ENCODE data around the gene STK11IP.

Gene STK11IP

GRCh38 chr2:219597552-219598307 is at the start of gene STK11IP:
Gene STK11IP, plus strand, starts transcription at chr2:219597857. Its CDS starts 263 bp downstream, at chr2:219598120.
- peak; percentile 33 for DNase-seq

DNA sequence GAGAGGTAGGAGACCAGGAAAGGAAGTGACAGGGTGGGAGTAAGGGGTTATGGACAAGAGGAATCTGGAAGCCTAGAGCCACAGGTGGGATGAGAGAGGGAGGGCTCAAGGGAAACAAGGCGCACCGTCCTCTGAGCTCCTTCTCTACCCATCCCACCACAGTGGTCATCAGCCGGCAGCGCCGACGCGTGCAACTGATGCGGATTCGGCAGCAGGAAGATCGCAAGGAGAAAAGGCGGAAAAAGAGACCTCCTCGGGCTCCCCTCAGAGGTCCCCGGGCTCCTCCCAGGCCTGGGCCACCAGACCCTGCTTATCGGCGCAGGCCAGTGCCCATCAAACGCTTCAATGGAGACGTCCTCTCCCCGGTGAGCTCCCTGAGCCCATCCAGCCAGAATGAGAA is 48.7 kb upstream of the STK11IP start:
- DNase-seq = no peak

DNA sequence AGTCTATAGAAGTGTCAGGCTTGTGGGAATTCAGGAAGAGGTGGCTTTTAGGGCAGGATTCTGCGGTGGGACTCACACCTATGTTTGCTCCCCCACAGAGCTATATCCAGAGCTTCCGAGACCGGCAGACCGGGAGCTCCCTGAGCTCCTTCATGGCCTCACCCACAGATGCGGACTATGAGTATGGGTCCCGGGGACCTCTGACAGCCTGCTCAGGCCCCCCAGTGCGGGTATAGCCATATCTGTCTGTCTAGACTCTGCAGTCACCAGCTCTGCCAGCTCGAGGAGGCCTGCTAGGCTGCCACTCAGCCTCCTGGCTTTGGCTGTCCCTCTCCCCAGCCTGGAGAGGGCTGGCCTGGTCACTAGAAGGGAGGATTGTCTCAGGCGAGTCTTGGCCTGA is 48.0 kb upstream of the STK11IP start:
- no peak for DNase-seq

DNA sequence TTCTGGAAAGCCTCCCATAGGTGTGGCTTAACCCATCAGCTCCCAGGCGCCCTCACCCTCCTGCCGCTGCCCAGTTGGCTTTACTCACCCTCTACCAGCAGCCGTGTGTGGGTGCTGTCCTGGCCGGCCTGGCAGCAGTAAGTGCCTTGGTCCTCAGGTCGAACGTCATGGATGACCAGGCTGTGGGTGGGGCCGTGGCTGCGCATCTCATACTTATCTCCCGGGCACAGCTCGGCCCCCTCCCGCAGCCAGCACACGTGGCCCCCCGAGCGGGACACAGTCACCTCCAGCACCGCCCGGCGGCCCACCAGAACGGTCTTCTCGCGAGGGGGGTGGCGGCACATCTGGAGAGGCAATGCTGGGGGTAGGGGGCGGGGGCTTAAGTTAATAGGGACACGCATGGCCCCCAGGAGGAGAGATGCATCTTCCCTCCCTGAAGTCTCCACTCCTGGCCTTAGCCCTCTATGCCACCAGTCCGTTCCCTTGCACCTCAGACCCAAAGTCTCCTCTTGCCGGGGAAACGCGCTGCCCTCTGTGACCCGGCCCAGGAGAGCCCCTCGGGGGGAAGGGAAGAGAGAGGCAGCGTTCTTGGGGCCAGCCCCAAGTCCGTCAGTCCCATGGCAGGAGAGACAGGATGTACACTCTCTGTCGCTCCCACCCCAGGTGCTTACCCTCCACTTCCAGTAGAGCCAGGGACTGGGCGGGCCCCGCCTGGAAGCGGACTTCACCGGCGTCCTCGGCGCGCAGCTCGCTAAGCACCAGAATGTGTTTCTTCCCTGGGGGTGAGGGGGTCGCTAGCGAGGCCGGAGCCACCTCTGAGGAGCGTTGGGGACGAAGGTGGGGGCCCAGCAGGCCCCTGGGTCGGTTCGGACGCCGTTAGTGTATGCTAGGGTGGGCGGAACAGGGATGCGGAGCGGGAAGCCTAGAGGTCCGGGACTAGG is 45.9 kb upstream of the STK11IP start:
- no peak for DNase-seq

DNA sequence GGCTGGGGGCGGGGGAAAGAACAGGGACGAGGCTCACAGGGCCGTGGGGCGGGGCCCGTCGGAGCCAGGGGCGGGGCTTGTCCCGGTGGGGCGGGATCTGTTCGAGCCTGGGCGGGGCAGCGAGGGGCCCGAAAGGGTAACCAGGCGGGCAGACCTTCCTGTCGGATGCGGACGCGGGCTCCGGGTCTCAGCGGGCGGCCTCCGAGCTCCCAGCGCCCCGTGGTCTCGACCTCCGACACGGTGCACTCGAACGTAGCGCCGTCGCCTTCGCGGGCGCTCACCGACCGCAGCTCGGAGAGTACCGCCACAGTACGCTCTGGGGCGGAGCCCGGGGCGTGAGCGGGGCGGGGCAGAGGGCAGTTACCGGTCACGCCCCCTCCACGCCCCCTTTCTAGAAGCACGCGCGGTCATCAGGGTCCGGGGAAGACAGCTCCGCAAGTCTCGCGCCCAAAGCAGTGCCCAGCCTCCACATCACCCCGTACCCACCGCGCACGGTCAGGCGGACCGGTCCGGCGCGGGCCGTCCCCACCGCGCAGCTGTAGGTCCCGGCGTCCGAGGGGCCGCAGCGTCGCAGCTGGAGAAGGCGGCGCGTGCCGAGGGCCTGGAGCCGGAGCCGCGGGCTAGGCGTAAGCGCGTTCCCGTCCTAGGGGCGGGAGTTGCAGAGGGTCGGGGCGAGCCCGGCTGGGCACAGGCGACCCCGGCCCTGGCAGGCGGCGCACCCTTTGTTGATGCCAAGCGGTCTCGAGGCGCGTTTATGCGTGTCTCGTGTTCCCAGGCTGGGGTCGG is 45.1 kb upstream of the STK11IP start:
- no peak for DNase-seq

GRCh38 chr2:219553168-219553417 is 44.6 kb upstream of the STK11IP start:
- no peak for DNase-seq

GRCh38 chr2:219553463-219553963 is 44.1 kb upstream of the STK11IP start:
- no peak for DNase-seq

DNA sequence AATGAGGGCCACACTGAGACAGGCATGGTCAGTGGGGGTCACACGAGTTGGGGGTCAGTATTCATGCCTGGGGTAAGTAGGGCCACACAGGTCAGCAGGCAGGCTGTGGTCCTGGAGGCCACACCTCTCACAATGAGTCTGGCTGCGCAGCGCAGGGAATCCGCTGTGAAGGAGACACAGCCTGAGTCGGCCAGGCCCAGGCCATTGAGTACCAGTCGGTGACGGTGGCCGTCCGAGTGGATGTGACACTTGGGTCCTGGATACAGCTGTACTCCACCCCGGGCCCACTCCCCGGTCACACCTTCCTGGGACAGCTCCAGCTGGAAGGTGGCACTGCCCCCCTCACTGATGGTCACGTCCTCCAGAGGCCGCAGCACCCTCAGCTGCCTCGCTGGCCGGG is 43.3 kb upstream of the STK11IP start:
- no peak for DNase-seq

GRCh38 chr2:219555956-219556355 is 41.7 kb upstream of the STK11IP start:
- no peak for DNase-seq

- DNase-seq = no peak
Measured at GRCh38 chr2:219556413-219556812, 41.2 kb upstream of the STK11IP start.

- no peak for DNase-seq
Measured at GRCh38 chr2:219557320-219557719, 40.3 kb upstream of the STK11IP start.

- no peak for DNase-seq
Measured at GRCh38 chr2:219557791-219558785, 39.6 kb upstream of the STK11IP start.

DNA sequence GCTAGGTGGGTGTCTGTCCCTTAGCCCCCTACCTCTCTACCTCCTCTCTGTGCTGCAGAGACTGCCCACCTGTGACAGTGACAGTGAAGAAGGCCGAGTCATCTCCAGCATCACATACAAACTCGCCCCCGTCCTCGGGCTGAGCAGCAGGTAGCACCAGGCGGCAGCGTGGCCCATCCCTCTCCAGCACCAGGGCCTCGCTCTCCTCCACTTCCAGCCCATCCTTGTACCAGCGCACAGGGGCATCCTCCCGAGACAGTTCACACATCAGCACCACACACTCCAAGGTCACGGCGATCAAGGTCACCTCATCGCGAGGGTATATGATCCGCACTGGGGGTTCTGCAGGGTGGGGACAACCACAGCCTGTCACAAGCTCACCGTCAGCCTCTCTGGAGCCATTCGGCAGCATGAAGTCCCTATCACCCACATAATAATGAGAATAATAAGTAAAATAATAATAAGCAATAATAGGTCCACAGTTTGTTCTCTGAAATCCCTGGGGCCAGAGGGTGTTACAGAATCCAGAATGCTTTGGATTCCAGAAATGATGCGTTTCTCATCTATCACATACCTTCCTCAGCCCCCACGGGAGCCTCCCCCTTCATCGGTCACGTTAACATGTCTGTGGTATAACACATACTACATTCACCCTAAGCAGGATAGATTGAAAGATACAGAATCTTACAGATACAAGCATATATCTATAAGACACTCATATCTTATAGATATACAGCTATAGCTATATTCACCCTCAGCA is 38.3 kb upstream of the STK11IP start:
- DNase-seq = no peak

GRCh38 chr2:219560037-219560892 is 37.4 kb upstream of the STK11IP start:
- DNase-seq = no peak

GRCh38 chr2:219560893-219561178 is 36.8 kb upstream of the STK11IP start:
- no peak for DNase-seq

- no peak for DNase-seq
Measured at GRCh38 chr2:219561179-219562048, 36.2 kb upstream of the STK11IP start.

DNA sequence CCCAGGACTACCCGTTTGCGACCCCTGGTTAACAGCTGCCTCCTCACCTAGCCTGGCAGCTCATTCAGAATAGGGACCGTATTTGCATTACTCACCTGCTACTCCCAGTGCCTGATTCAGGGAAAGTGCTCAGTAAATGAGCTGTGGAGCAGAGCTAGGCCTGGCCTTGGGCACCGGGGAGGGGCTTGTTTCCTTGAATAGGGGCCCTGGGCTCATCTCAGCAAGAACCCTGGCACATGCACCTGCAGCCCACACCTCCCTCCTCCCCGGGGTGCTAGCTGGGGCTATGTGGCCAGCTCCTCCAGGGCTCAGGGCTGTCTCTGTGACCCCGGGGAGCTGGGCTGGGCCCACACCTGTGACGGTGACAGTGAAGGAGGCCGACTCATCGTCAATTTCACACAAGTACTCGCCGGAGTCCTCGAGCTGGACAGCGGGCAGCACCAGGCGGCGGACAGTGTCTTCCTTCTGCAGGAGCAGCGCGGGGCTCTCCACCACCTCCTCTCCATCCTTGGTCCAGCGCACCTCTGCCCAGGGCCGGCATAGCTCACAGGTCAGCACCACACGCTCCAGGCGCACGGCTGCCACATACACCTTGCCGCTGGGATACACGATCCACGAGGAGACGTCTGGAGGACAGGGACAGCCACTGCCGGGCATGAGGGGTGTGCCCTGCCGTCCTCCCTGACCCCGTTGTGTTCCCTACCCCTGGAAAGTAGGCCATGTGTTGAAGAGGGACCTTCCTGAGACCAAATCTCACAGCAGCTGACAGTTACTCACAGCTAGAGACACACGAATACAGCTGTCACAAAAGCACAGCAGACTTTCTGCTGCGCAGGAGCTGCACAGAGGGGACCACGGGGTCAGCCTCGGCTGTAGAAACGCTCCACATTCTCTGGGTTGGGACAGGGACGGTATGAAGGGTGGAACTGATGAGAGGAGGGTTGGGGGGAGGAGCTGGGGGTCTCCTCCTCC is 35.3 kb upstream of the STK11IP start:
- no peak for DNase-seq

- DNase-seq = no peak
Measured at GRCh38 chr2:219563271-219563928, 34.3 kb upstream of the STK11IP start.

Measured in cortex of kidney (tissue), 1 donor.